ENCODE data around the gene DUSP1. TPM values are rescaled to one million over a fixed set of nuclear protein-coding genes. Genes with fewer than 3 reads are reported as not detected.

The DUSP1 gene
- total RNA-seq, 4 donors from 2014 or later = 455 to 718 (median 676) TPM

DNA sequence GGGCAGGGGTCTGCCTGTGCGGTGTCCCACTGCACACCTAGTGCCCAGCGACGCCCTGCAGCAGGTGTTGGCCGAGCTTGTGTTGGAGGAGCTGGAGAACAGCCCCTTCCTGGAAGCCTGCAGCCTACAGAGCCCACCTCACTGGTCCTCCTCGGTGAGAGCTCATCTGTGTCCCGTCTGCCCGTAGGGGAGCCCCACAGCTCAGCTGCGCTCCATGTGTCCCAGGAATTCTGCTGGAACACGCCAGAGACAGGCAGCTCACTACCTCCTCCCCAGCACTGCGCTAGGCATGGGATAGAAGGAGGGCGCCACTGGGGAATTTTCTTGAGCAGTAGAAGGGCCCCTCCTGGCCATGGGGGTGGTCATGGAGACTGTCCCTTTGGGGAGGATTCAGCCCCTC lies 44.0 kb downstream of the DUSP1 start:
- Histone ChIP-seq H3K9me3 (no peaks in the 10 kb centered on the region), H3K36me3 (no peaks in the 10 kb centered on the region), H3K4me3 (no peak overlapping the region), H3K27me3 (no peaks in the 10 kb centered on the region), H3K27ac (replicated peaks in 1 of 4) (no peak overlapping the region), H3K4me1 (peaks cover 17 to 26% (median 20%) of the 10 kb centered on the region in 4 donors)
- no peak for TF ChIP-seq POLR2A (IDR thresholded peaks at IDR 0.05; ENCODE audit: low read depth)
- no peak for DNase-seq (ENCODE audit: extremely low spot score)
- intact Hi-C loops (cut with DNase I) = no loop called here
- WGBS = 89% methylated on average over 3 of the region's 11 CpGs

DNA sequence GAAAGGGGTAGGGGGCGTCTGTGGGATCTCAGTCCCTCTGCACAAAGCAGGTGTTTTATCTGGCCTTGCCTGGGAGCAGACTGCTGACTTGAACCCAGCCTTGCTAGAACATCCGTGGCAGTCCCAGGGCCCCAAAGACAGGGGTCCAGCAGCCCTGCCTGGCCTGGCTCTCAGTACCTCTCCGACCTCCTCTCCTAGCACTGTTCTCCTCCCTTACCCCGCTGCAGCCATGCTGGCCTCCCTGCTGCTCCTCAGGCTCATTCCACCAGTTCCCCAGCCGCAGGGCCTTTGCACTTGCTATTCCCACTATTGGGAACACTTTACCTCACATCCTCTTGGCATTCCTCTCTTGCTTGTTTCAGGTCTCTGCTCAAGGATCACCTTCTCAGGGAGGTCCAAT lies 45.2 kb downstream of the DUSP1 start:
- Histone ChIP-seq H3K27ac (replicated peaks in 1 of 4) (no peak overlapping the region), H3K27me3 (no peaks in the 10 kb centered on the region), H3K4me3 (no peak overlapping the region), H3K9me3 (no peaks in the 10 kb centered on the region), H3K36me3 (no peaks in the 10 kb centered on the region), H3K4me1 (peaks cover 12 to 26% (median 24%) of the 10 kb centered on the region in 4 donors)
- WGBS = 96% methylated on average over 4 of the region's 5 CpGs
- intact Hi-C loops (cut with DNase I) = no loop called here
- DNase-seq (ENCODE audit: extremely low spot score) = no peak
- TF ChIP-seq POLR2A (IDR thresholded peaks at IDR 0.05; ENCODE audit: low read depth) = no peak
- no peak for TF ChIP-seq EP300 (IDR thresholded peaks at IDR 0.05)
- TF ChIP-seq POLR2AphosphoS5 (IDR thresholded peaks at IDR 0.05) = no peak
- no peak for TF ChIP-seq CTCF (IDR thresholded peaks at IDR 0.05)

GRCh38 chr5:172725273-172725672 lies 45.7 kb downstream of the DUSP1 start:
- Histone ChIP-seq H3K27me3 (no peaks in the 10 kb centered on the region), H3K9me3 (no peaks in the 10 kb centered on the region), H3K36me3 (no peaks in the 10 kb centered on the region), H3K4me1 (peaks cover 12 to 26% (median 24%) of the 10 kb centered on the region in 4 donors), H3K27ac (replicated peaks in 1 of 4) (no peak overlapping the region), H3K4me3 (no peak overlapping the region)
- no peak for DNase-seq (ENCODE audit: extremely low spot score)
- TF ChIP-seq POLR2A (IDR thresholded peaks at IDR 0.05; ENCODE audit: low read depth) (no peak), EP300 (IDR thresholded peaks at IDR 0.05) (no peak), POLR2AphosphoS5 (IDR thresholded peaks at IDR 0.05) (no peak), CTCF (IDR thresholded peaks at IDR 0.05) (no peak)
- intact Hi-C loops (cut with DNase I) = no loop called here
- WGBS = 96% methylated on average over 10 of the region's 10 CpGs

GRCh38 chr5:172724242-172725183 lies 46.5 kb downstream of the DUSP1 start:
- 81% methylated on average over 22 of the region's 22 CpGs for WGBS
- Histone ChIP-seq H3K4me3 (no peak overlapping the region), H3K4me1 (peaks cover 12 to 26% (median 24%) of the 10 kb centered on the region in 4 donors), H3K9me3 (no peaks in the 10 kb centered on the region), H3K27me3 (no peaks in the 10 kb centered on the region), H3K27ac (replicated peaks in 1 of 4) (no peak overlapping the region), H3K36me3 (no peaks in the 10 kb centered on the region)
- no peak for DNase-seq (ENCODE audit: extremely low spot score)
- TF ChIP-seq POLR2AphosphoS5 (IDR thresholded peaks at IDR 0.05) (no peak), POLR2A (IDR thresholded peaks at IDR 0.05; ENCODE audit: low read depth) (no peak), CTCF (IDR thresholded peaks at IDR 0.05) (no peak), EP300 (IDR thresholded peaks at IDR 0.05) (no peak)
- intact Hi-C loops (cut with DNase I) = no loop called here

GRCh38 chr5:172723508-172723907 lies 47.5 kb downstream of the DUSP1 start:
- H3K4me1 ChIP-seq = peaks cover 12 to 26% (median 24%) of the 10 kb centered on the region in 4 donors
- H3K9me3 ChIP-seq = no peaks in the 10 kb centered on the region
- no peaks in the 10 kb centered on the region for H3K27me3 ChIP-seq
- H3K4me3 ChIP-seq = no peak overlapping the region
- intact Hi-C loops (cut with DNase I) = no loop called here
- H3K27ac ChIP-seq (replicated peaks in 1 of 4) = peak overlapping the region in 1 of 4 donors; percentile 10
- no peak for DNase-seq (ENCODE audit: extremely low spot score)
- no peaks in the 10 kb centered on the region for H3K36me3 ChIP-seq
- WGBS = 73% methylated on average over 2 of the region's 2 CpGs
- TF ChIP-seq EP300 (IDR thresholded peaks at IDR 0.05) (no peak), POLR2A (IDR thresholded peaks at IDR 0.05; ENCODE audit: low read depth) (no peak), CTCF (IDR thresholded peaks at IDR 0.05) (no peak), POLR2AphosphoS5 (IDR thresholded peaks at IDR 0.05) (no peak)

All from esophagus muscularis mucosa (tissue), 4 donors.